MM.1S (cell line): ENCODE results near the gene PRPF6.

ENCODE experiments used
- DNase-seq: peaks from one replicate; pipeline ENCODE4 v3.0.0-alpha.2; 2015
- H2AFZ ChIP-seq: fragments of 300-600 bp; sonication (generic); 2 replicates; pipeline ENCODE4 v1.6.0; 2016; ENCODE audit warnings: antibody characterized with exemption, low read length
- H3F3A ChIP-seq: fragments of 300-600 bp; sonication (generic); 2 replicates; pipeline ENCODE4 v1.6.1; 2016; ENCODE audit warnings: mild to moderate bottlenecking, antibody characterized with exemption, low read length, moderate library complexity, mixed read lengths; ENCODE audit not compliant: insufficient read depth
- H3K27ac ChIP-seq: fragments of 300-600 bp; sonication (generic); 2 replicates; pipeline ENCODE4 v1.5.1; 2016; ENCODE audit warnings: mild to moderate bottlenecking, low read length
- H3K27me3 ChIP-seq: fragments of 300-600 bp; sonication (generic); replicated peaks from 2 replicates; pipeline ENCODE4 v1.6.0; 2016; ENCODE audit warnings: low read length; ENCODE audit not compliant: insufficient read depth
- H3K36me3 ChIP-seq: fragments of 300-600 bp; sonication (generic); replicated peaks from 2 replicates; pipeline ENCODE4 v1.6.1; 2016; ENCODE audit warnings: mild to moderate bottlenecking, low read length, mixed read lengths; ENCODE audit not compliant: insufficient read depth
- H3K4me1 ChIP-seq: fragments of 300-600 bp; sonication (generic); 2 replicates; pipeline ENCODE4 v1.6.1; 2016; ENCODE audit warnings: low read length, mixed read lengths
- H3K4me2 ChIP-seq: fragments of 300-600 bp; sonication (generic); 2 replicates; pipeline ENCODE4 v1.6.0; 2016; ENCODE audit warnings: low read depth, low read length
- H3K4me3 ChIP-seq: fragments of 300-600 bp; sonication (generic); 2 replicates; pipeline ENCODE4 v1.5.1; 2016; ENCODE audit warnings: low read length, mixed read lengths
- H3K79me2 ChIP-seq: fragments of 300-600 bp; sonication (generic); 2 replicates; pipeline ENCODE4 v1.6.1; 2016; ENCODE audit warnings: mixed run types, low read length, mixed read lengths
- H3K9ac ChIP-seq: fragments of 300-600 bp; sonication (generic); 2 replicates; pipeline ENCODE4 v1.6.1; 2016; ENCODE audit warnings: low read length, mixed read lengths
- H3K9me2 ChIP-seq: fragments of 300-600 bp; sonication (generic); replicated peaks from 2 replicates; pipeline ENCODE4 v1.6.1; 2016; ENCODE audit warnings: mild to moderate bottlenecking, low read length, mixed read lengths; ENCODE audit not compliant: insufficient read depth
- H3K9me3 ChIP-seq: fragments of 300-600 bp; sonication (generic); replicated peaks from 2 replicates; pipeline ENCODE4 v1.6.1; 2016; ENCODE audit warnings: mild to moderate bottlenecking, low read length, mixed read lengths; ENCODE audit not compliant: insufficient read depth
- H4K20me1 ChIP-seq: fragments of 300-600 bp; sonication (generic); 2 replicates; pipeline ENCODE4 v1.6.1; 2016; ENCODE audit warnings: mild to moderate bottlenecking, low read length, moderate library complexity, mixed read lengths; ENCODE audit not compliant: insufficient read depth
- EZH2 ChIP-seq: fragments of 300-600 bp; sonication (generic); optimal IDR thresholded peaks from 2 replicates; pipeline ENCODE3; 2017; ENCODE audit warnings: low read depth, mild to moderate bottlenecking, antibody characterized with exemption, low read length, mixed read lengths
- EZH2phosphoT487 ChIP-seq: fragments of 300-600 bp; sonication (generic); IDR thresholded peaks from 2 replicates; pipeline ENCODE4 v1.6.1; 2018; ENCODE audit warnings: antibody characterized with exemption, low read length
- TF ChIP-seq, protein P1 (sequence below): fragments of 300-600 bp; sonication (generic); IDR thresholded peaks from 2 replicates; pipeline ENCODE4 v1.5.1; 2016; ENCODE audit warnings: antibody characterized with exemption, low read length, mixed read lengths

The PRPF6 gene

DNA sequence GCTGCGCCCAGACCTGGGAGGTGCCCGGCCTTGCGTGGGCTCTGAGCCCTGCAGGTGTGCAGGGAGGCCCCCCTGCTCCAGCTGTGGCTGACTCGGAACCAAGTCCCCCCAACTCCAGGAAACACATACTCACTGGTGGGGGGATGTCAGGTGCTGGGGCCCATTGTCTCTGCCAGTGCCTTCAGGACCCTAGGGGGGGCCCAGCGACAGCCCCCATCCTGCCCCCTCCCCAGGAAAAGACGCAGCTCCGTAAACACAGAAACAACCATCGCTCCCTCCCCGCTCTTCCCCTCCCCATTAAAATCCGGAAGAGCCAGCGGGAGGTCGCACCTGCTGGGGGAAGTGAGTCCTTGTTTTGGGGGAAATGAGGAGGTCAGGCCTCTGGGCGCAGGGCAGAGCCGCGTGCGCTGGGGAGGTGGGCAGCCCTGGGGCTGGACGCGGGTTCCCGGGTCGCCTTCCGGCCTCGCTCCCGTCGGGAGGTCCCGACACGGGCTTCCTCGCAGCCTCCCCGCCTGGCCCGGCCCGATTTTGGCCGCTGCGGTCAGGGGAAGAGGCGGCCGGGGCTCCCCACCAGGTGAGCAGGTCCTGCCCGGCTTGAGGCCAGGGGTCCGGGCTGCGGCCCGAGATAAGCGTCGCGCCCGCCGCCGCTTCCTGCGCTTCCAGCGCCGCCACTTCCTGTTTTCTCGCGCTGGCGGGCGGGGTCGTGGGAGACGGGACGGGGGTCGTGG is 61.3 kb downstream of the PRPF6 start:
- Histone ChIP-seq H3K9ac (peak overlapping the region; percentile 48; the same call in 1 of the 2 replicates), H3K4me1 (no peaks in the 10 kb centered on the region), H3K9me2 (no peaks in the 10 kb centered on the region), H3K9me3 (no peaks in the 10 kb centered on the region), H3K36me3 (no peaks in the 10 kb centered on the region), H3K4me2 (peak overlapping the region; percentile 92), H4K20me1 (no peaks in the 10 kb centered on the region), H3K27ac (no peak overlapping the region), H3F3A (no peaks in the 10 kb centered on the region), H3K4me3 (peak overlapping the region; percentile 63), H3K27me3 (peaks cover 73% of the 10 kb centered on the region), H3K79me2 (no peaks in the 10 kb centered on the region), H2AFZ (peak overlapping the region; percentile 70)
- DNase-seq = no peak
- TF ChIP-seq EZH2phosphoT487 = no peak
- TF ChIP-seq EZH2 = peak; percentile 98

DNA sequence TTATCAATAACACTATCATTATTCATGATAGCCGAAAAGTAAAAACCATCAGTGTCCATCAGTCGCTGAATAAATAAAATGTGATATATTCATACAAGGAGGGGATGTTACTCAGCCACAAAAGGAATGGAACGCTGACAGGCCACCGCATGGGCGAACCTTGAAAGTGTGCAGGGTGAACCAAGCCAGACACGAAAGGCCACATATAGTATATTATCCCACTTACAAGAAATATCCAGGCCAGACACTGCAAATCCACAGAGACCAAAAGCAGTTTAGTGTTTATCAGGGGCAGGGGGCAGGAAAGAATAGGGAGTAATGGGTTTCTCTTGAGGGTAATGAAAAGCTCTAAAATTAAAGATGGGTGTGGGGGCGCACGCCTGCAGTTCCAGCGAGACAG is 62.8 kb downstream of the PRPF6 start:
- H2AFZ ChIP-seq = no peak overlapping the region
- peaks cover 82% of the 10 kb centered on the region for H3K27me3 ChIP-seq
- H3K9ac ChIP-seq = no peak overlapping the region
- no peaks in the 10 kb centered on the region for H3K79me2 ChIP-seq
- TF ChIP-seq, protein P1, sequence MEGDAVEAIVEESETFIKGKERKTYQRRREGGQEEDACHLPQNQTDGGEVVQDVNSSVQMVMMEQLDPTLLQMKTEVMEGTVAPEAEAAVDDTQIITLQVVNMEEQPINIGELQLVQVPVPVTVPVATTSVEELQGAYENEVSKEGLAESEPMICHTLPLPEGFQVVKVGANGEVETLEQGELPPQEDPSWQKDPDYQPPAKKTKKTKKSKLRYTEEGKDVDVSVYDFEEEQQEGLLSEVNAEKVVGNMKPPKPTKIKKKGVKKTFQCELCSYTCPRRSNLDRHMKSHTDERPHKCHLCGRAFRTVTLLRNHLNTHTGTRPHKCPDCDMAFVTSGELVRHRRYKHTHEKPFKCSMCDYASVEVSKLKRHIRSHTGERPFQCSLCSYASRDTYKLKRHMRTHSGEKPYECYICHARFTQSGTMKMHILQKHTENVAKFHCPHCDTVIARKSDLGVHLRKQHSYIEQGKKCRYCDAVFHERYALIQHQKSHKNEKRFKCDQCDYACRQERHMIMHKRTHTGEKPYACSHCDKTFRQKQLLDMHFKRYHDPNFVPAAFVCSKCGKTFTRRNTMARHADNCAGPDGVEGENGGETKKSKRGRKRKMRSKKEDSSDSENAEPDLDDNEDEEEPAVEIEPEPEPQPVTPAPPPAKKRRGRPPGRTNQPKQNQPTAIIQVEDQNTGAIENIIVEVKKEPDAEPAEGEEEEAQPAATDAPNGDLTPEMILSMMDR = no peak
- no peak for TF ChIP-seq EZH2
- TF ChIP-seq EZH2phosphoT487 = no peak
- H3K4me1 ChIP-seq = no peaks in the 10 kb centered on the region
- H3K4me2 ChIP-seq = no peak overlapping the region
- DNase-seq = no peak
- H3K36me3 ChIP-seq = no peaks in the 10 kb centered on the region
- H3K27ac ChIP-seq = no peak overlapping the region
- H3K9me3 ChIP-seq = no peaks in the 10 kb centered on the region
- H3K4me3 ChIP-seq = no peak overlapping the region
- no peaks in the 10 kb centered on the region for H3K9me2 ChIP-seq
- H4K20me1 ChIP-seq = no peaks in the 10 kb centered on the region
- no peaks in the 10 kb centered on the region for H3F3A ChIP-seq

DNA sequence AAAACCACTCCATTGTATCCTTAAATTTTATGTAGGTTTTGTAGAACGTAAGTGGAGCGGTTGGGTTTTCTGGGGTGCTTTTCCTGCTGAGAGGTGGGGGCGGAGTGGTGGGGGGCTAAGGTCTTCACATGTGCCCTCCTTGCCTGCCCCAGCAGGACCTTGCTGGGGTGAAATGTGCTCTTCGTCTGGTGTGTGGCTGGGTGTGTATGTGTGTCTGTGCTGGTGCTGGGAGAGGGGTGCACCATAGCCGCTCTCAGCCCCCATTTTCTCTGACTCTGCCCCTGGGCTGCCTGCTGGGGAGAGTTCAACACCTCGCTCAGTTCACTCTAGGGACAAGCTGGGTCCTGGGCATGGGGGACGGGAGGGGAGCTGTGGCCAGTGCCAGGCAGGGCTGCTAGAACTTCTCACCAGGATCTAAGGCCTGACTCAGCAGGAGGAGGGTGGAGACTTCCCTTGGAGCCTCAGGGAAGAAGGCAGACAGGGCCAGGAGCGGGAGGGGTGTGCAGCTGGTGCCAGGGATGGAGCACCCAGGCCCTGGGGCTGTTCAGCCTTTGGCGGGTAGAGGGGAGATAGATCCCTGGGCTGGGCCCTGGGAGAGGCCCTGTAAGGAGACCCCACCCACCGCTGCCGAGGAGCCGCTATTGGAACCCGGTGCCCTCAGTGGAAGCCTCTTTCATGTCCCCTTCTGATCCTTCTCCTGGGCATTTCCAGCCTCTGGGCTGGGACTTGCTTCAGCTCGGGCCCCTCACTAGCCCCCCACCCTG is 63.7 kb downstream of the PRPF6 start:
- H3K9me2 ChIP-seq = no peaks in the 10 kb centered on the region
- no peaks in the 10 kb centered on the region for H3K79me2 ChIP-seq
- peaks cover 77% of the 10 kb centered on the region for H3K27me3 ChIP-seq
- H3K36me3 ChIP-seq = no peaks in the 10 kb centered on the region
- H3K27ac ChIP-seq = no peak overlapping the region
- H3F3A ChIP-seq = no peaks in the 10 kb centered on the region
- no peak overlapping the region for H3K9ac ChIP-seq
- TF ChIP-seq EZH2 = no peak
- no peak for TF ChIP-seq EZH2phosphoT487
- DNase-seq = no peak
- H4K20me1 ChIP-seq = no peaks in the 10 kb centered on the region
- no peaks in the 10 kb centered on the region for H3K4me1 ChIP-seq
- no peak overlapping the region for H3K4me3 ChIP-seq
- no peaks in the 10 kb centered on the region for H3K9me3 ChIP-seq
- H3K4me2 ChIP-seq = no peak overlapping the region
- H2AFZ ChIP-seq = no peak overlapping the region

DNA sequence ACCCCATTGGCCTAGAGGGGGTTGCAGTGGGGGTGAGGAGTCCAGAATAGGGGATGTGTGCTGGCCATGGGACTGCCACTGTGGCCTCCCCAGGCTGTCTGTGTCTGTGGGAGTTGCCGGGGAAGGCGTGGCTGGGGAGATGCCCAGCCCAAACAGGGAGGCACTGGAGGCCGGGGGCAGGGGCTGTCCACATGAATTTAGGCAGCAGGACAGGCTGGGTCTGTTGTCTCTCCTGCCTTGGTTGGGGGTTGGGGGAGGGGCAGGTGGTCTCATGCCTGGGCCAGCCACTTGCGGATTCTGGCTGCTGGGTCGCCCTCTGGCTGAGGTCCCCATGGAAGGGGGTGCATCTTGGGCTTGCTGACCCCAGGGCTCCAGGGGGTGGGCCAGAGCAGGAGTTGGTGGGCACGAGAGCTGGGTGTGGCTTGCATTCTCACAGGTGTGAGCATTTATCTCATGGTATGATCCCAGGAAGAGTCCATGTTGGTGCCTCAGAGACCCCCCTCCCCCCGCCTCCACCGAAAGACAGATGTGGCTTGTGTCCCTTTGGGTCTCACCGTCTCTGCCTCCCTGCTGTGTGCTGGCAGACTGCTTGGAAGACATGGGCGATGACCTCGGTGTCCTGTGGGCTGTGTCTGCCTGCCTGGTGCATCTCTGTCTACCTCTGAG is 64.5 kb downstream of the PRPF6 start:
- Histone ChIP-seq H3K27ac (no peak overlapping the region), H3K4me2 (no peak overlapping the region), H3K36me3 (no peaks in the 10 kb centered on the region), H2AFZ (no peak overlapping the region), H3F3A (no peaks in the 10 kb centered on the region), H3K9ac (no peak overlapping the region), H4K20me1 (no peaks in the 10 kb centered on the region), H3K9me2 (no peaks in the 10 kb centered on the region), H3K9me3 (no peaks in the 10 kb centered on the region), H3K4me3 (no peak overlapping the region), H3K4me1 (no peaks in the 10 kb centered on the region), H3K27me3 (peaks cover 77% of the 10 kb centered on the region), H3K79me2 (no peaks in the 10 kb centered on the region)
- TF ChIP-seq, protein P1 = no peak
- TF ChIP-seq EZH2 = no peak
- TF ChIP-seq EZH2phosphoT487 = no peak
- DNase-seq = no peak
